ENCODE data around the gene VMP1. TPM values are rescaled to one million over a fixed set of nuclear protein-coding genes. Genes with fewer than 3 reads are reported as not detected.
A peak's percentile ranks its signal among the peaks of the same experiment; 100 is the strongest.

The VMP1 gene
- polyA plus RNA-seq, 1 experiment = 105 TPM

DNA sequence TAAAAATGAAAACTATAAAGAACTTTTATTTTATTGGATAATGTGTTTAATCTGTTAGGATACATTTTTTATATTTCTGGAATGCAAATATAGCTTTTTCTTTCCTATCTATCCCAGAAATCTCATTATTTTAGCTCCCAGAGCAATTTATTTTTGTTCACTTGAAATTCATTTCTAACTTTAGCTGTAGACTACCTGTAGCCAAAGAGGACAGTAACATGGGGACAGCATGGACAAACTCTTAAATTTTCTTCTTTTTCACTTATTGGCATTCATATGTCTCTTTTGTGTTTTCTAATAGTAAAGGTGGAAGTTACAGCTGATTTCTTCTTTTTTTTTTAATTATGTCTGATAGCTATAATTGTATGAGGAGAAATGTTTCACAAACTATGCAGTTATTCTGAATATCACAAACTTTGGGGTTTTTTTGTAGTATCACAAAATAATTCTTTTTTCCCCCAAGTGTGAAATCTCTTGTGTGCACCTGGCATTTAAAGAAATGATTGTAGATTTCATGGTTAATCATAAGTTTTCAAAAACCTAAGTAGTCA lies 55.4 kb downstream of the VMP1 start:
- Histone ChIP-seq H3K36me3 (ENCODE audit: control insufficient read depth, insufficient read depth, low read length) (peaks cover 2% of the 10 kb centered on the region), H3K27me3 (ENCODE audit: control insufficient read depth, insufficient read depth, low read length) (no peaks in the 10 kb centered on the region), H3K4me3 (ENCODE audit: low read depth, low read length) (no peak overlapping the region)
- TF ChIP-seq, protein P1, sequence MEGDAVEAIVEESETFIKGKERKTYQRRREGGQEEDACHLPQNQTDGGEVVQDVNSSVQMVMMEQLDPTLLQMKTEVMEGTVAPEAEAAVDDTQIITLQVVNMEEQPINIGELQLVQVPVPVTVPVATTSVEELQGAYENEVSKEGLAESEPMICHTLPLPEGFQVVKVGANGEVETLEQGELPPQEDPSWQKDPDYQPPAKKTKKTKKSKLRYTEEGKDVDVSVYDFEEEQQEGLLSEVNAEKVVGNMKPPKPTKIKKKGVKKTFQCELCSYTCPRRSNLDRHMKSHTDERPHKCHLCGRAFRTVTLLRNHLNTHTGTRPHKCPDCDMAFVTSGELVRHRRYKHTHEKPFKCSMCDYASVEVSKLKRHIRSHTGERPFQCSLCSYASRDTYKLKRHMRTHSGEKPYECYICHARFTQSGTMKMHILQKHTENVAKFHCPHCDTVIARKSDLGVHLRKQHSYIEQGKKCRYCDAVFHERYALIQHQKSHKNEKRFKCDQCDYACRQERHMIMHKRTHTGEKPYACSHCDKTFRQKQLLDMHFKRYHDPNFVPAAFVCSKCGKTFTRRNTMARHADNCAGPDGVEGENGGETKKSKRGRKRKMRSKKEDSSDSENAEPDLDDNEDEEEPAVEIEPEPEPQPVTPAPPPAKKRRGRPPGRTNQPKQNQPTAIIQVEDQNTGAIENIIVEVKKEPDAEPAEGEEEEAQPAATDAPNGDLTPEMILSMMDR (IDR thresholded peaks at IDR 0.05; ENCODE audit: insufficient read depth, low read depth, low read length) = no peak
- CTCF ChIA-PET = no interaction called here
- POLR2A ChIA-PET = interaction anchor here (0.7 to 1.2 kb wide), 2 partner anchors 24 to 75 kb away, joined by 3 to 5 read pairs; no protein-coding TSS in a partner anchor
- no peak for DNase-seq (ENCODE audit: low read depth)

DNA sequence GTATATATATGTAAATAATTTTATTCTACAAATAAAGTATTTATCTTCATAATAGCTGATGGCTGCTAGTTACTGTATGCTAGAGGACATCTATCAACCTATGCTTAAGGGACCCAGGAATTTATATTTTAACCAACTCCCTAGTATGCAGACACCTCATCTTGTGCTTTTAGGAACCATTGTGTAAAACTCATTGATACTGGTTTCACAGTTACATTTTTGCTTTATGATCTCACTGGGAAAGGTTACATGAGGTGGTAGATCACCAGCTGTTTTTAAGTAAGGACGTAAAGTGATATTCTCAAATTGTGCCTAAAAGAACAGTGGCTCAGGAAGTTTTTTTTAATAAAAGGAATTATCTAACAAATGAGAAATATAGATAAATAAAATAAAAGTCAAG lies 56.4 kb downstream of the VMP1 start:
- peak; percentile 72 for DNase-seq (ENCODE audit: low read depth)
- H3K36me3 ChIP-seq (ENCODE audit: control insufficient read depth, insufficient read depth, low read length) = peaks cover 2% of the 10 kb centered on the region
- CTCF ChIA-PET = interaction anchor here (0.6 to 1.2 kb wide), 2 partner anchors 15 to 20 kb away, joined by 3 to 5 read pairs; no protein-coding TSS in a partner anchor
- POLR2A ChIA-PET = interaction anchor here (0.7 to 1.2 kb wide), 2 partner anchors 27 to 74 kb away, joined by 3 read pairs; no protein-coding TSS in a partner anchor
- H3K27me3 ChIP-seq (ENCODE audit: control insufficient read depth, insufficient read depth, low read length) = no peaks in the 10 kb centered on the region
- TF ChIP-seq, protein P1 (IDR thresholded peaks at IDR 0.05; ENCODE audit: insufficient read depth, low read depth, low read length) = no peak
- H3K4me3 ChIP-seq (ENCODE audit: low read depth, low read length) = no peak overlapping the region

DNA sequence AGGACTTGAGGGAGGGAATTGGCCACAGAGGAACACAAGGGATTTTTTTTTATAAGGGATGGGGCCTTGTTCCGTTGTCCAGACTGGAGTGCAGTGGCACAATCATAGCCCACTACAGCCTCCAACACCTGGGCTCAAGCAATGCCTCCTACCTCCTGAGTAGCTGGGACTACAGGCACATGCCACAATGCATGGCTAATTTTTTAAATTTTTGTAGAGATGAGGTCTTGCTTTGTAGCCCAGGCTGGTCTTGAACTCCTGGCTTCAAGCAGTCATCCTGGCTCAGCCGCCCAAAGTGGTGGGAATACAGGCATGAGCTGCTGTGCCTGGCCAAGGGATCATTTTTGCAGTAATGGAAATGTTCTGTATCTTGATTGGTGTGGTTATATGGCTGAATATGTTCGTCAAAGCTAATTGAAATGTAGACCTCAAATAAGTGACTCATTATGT lies 56.9 kb downstream of the VMP1 start:
- DNase-seq (ENCODE audit: low read depth) = no peak

DNA sequence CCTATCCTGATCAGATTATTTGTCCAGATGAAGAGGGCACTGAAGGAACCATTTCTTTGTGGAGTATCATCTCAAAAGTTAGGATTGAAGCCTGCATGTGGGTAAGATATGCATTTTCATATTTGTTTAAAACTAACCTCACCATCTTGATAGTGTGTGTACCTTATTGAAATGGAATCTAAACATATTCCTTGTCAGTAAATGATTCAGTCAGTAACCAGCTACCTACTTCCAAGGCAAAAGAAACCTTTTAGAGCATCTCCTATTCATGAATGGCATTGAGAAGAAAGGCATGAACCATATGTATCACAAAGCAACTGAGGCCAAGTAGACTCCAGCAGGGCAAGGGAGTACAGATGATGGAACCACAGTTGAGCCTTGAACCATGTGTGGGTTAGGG lies 57.6 kb downstream of the VMP1 start:
- DNase-seq (ENCODE audit: low read depth) = no peak
- POLR2A ChIA-PET = no interaction called here
- Histone ChIP-seq H3K36me3 (ENCODE audit: control insufficient read depth, insufficient read depth, low read length) (peaks cover 2% of the 10 kb centered on the region), H3K27me3 (ENCODE audit: control insufficient read depth, insufficient read depth, low read length) (no peaks in the 10 kb centered on the region), H3K4me3 (ENCODE audit: low read depth, low read length) (no peak overlapping the region)
- CTCF ChIA-PET = interaction anchor here (0.9 kb wide), 1 partner anchor 9 kb away, joined by 3 read pairs; no protein-coding TSS in a partner anchor
- TF ChIP-seq, protein P1 (IDR thresholded peaks at IDR 0.05; ENCODE audit: insufficient read depth, low read depth, low read length) = no peak

More for the DNA sequence above, 56.9 kb downstream of the VMP1 start:
- ChIA-PET CTCF (interaction anchor here (0.6 to 1.2 kb wide), 2 partner anchors 15 to 21 kb away, joined by 3 to 5 read pairs; no protein-coding TSS in a partner anchor), POLR2A (interaction anchor here (0.6 to 0.7 kb wide), 2 partner anchors 26 to 75 kb away, joined by 3 to 4 read pairs; no protein-coding TSS in a partner anchor)
- no peak overlapping the region for H3K4me3 ChIP-seq (ENCODE audit: low read depth, low read length)
- TF ChIP-seq, protein P1 (IDR thresholded peaks at IDR 0.05; ENCODE audit: insufficient read depth, low read depth, low read length) = no peak
- H3K36me3 ChIP-seq (ENCODE audit: control insufficient read depth, insufficient read depth, low read length) = peaks cover 2% of the 10 kb centered on the region
- no peaks in the 10 kb centered on the region for H3K27me3 ChIP-seq (ENCODE audit: control insufficient read depth, insufficient read depth, low read length)

DNA sequence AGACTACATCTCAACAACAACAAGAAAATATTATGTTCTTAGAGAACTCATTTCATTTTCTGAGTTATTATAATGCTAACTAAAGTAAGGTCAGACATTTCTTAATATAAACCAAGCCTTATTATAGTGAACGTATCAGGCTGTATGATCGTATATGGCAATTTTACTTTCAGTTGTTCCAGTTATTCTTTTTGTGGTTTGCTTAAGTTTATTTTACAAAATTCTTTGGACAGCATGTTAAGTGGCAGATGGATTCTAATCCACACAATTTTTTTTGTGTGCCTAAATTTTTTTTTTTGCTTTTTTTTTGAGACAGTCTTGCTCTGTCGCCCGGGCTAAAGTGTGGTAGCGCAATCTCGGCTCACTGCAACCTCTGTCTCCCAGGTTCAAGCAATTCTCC lies 59.0 kb downstream of the VMP1 start:
- Histone ChIP-seq H3K36me3 (ENCODE audit: control insufficient read depth, insufficient read depth, low read length) (peaks cover 2% of the 10 kb centered on the region), H3K27me3 (ENCODE audit: control insufficient read depth, insufficient read depth, low read length) (no peaks in the 10 kb centered on the region), H3K4me3 (ENCODE audit: low read depth, low read length) (no peak overlapping the region)
- DNase-seq (ENCODE audit: low read depth) = no peak
- CTCF ChIA-PET = no interaction called here
- POLR2A ChIA-PET = no interaction called here
- TF ChIP-seq, protein P1 (IDR thresholded peaks at IDR 0.05; ENCODE audit: insufficient read depth, low read depth, low read length) = no peak
